Cardiac muscle cell (in vitro differentiated cells and primary cell): Measurements from ENCODE around the gene ARMC6. TPM values are rescaled to one million over a fixed set of nuclear protein-coding genes. Genes with fewer than 3 reads are reported as not detected.
"Not testable (repeated sequence)": the region's sequence is repeated elsewhere in the genome, so short reads cannot be mapped to it uniquely, and the experiment has no call there.

Experiments
- DNase-seq, 2 donors: peaks; one replicate each; pipeline versions ENCODE4 v3.0.0 to v3.0.0-alpha.2; 2010 to 2017; ENCODE audit warnings: low read depth in 1 of 2, low spot score in 1 of 2
- H3K27ac ChIP-seq: fragments of 200-600 bp; sonication (generic); 2 replicates; pipeline ENCODE4 v1.5.1; 2016
- H3K27me3 ChIP-seq: fragments of 200-600 bp; sonication (generic); 2 replicates; pipeline ENCODE4 v1.6.0; 2016; ENCODE audit warnings: control low read depth
- H3K36me3 ChIP-seq: fragments of 200-600 bp; sonication (generic); 2 replicates; pipeline ENCODE4 v1.5.1; 2016; ENCODE audit warnings: control low read depth
- H3K4me1 ChIP-seq: fragments of 200-600 bp; sonication (generic); 2 replicates; pipeline ENCODE4 v1.8.1; 2017; ENCODE audit warnings: low read depth, mild to moderate bottlenecking, mixed run types
- H3K4me3 ChIP-seq: fragments of 200-600 bp; sonication (generic); 2 replicates; pipeline ENCODE4 v1.5.1; 2016; ENCODE audit warnings: mild to moderate bottlenecking
- H3K9me3 ChIP-seq: fragments of 200-600 bp; sonication (generic); 2 replicates; pipeline ENCODE4 v1.5.1; 2017; ENCODE audit warnings: low read depth, mild to moderate bottlenecking, control low read depth
- polyA plus RNA-seq: library from polyadenylated mRNA; unstranded; fragments of >200 nt; fragmentation: Nextera tagmentation; extraction: Ambion mirVana; gene quantifications from 2 replicates; pipeline ENCODE4 v1.2.1, GENCODE V29; 2016
- total RNA-seq: library from RNA; depleted of rRNA; stranded (reverse); fragments of >200 nt; gene quantifications from 2 replicates; pipeline ENCODE4 v1.2.3, GENCODE V29; 2016
- TF ChIP-seq, protein P1 (sequence below): IDR thresholded peaks from 2 replicates; pipeline ENCODE4 v1.5.1; 2012; ENCODE audit warnings: low read depth, mild to moderate bottlenecking, low read length

Gene ARMC6
- total and polyA plus RNA-seq, 2 experiments from 2014 or later = 31.0 to 34.6 TPM

DNA sequence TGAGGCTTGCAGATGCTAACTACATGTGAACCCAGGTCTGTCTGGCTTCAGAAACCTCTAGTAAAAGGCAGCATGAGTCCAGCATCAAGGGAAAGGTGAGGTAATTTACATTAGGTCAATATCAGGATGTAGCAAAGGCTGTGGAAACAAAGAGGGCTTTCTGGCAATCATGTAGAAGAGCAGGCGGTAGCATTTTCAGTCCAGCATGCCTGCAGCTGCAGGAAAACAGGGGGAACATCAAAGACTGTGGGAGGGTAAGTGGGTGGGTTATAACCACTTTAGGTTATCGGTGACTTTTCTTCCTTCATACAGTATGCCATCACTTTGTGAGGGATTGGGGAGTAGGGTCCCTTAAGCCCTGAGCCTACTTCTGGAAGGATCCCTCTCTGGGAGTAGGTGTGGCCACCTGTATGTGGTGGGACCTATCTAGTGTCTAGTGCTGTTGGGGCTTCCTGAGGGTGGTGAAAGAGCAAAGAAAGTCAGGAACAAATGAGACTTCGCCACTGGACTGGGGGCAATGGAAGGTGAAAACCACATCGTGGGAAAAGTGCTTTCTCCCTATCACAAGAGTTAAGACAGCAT, 10.9 kb upstream of the ARMC6 start:
- H3K27ac ChIP-seq = peak overlapping the region; percentile 48
- DNase-seq = no peak

DNA sequence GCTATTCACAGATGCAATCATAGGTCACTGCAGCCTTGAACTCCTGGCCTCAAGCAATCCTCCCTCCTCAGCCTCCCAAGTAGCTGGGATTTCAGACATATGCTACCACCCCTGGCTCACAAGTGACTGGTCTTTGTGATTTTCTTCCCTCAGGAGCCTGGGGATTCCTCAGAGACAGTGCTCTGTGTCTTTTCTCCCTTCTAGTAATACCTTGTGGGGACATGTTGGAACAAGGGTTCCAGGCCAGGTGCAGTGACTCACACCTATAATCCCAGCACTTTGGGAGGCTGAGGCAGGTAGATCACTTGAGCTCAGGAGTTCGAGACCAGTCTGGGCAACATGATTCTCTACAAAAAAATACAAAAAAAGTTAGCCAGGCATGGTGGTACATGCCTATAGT, 10.0 kb upstream of the ARMC6 start:
- H3K4me3 ChIP-seq, DNase-seq, H3K9me3 ChIP-seq, H3K27me3 ChIP-seq, H3K4me1 ChIP-seq: not testable (repeated sequence)
- Histone ChIP-seq H3K27ac (peak overlapping the region; percentile 48), H3K36me3 (peaks cover 45% of the 10 kb centered on the region)

More for the DNA sequence above, 10.9 kb upstream of the ARMC6 start:
- peaks cover 41% of the 10 kb centered on the region for H3K36me3 ChIP-seq
- no peaks in the 10 kb centered on the region for H3K9me3 ChIP-seq
- TF ChIP-seq, protein P1, sequence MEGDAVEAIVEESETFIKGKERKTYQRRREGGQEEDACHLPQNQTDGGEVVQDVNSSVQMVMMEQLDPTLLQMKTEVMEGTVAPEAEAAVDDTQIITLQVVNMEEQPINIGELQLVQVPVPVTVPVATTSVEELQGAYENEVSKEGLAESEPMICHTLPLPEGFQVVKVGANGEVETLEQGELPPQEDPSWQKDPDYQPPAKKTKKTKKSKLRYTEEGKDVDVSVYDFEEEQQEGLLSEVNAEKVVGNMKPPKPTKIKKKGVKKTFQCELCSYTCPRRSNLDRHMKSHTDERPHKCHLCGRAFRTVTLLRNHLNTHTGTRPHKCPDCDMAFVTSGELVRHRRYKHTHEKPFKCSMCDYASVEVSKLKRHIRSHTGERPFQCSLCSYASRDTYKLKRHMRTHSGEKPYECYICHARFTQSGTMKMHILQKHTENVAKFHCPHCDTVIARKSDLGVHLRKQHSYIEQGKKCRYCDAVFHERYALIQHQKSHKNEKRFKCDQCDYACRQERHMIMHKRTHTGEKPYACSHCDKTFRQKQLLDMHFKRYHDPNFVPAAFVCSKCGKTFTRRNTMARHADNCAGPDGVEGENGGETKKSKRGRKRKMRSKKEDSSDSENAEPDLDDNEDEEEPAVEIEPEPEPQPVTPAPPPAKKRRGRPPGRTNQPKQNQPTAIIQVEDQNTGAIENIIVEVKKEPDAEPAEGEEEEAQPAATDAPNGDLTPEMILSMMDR = no peak
- no peaks in the 10 kb centered on the region for H3K27me3 ChIP-seq
- no peak overlapping the region for H3K4me3 ChIP-seq
- no peaks in the 10 kb centered on the region for H3K4me1 ChIP-seq

DNA sequence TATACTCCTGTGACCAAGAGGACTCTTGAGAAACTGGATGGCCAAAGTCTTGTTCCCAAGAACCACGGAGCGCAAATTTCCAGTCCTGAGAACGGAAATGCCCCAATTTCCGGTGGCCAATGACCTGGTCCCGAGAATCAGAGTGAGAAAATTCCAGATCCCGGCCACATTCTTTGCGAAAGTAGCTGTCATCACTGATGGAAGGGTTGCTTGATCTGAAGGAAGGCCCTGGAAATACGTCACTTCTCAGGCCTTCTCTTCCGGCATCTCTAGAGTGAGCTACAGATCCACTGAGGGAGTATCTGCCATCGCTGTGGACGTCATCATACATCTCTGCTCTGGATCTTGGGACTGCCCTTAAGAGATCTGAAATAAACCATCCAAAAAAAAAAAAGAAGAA, 7.5 kb upstream of the ARMC6 start:
- no peaks in the 10 kb centered on the region for H3K9me3 ChIP-seq
- no peak overlapping the region for H3K4me3 ChIP-seq
- H3K27ac ChIP-seq = no peak overlapping the region
- no peaks in the 10 kb centered on the region for H3K4me1 ChIP-seq
- H3K36me3 ChIP-seq = peaks cover 51% of the 10 kb centered on the region
- no peak for DNase-seq
- no peaks in the 10 kb centered on the region for H3K27me3 ChIP-seq
- TF ChIP-seq, protein P1 = no peak

DNA sequence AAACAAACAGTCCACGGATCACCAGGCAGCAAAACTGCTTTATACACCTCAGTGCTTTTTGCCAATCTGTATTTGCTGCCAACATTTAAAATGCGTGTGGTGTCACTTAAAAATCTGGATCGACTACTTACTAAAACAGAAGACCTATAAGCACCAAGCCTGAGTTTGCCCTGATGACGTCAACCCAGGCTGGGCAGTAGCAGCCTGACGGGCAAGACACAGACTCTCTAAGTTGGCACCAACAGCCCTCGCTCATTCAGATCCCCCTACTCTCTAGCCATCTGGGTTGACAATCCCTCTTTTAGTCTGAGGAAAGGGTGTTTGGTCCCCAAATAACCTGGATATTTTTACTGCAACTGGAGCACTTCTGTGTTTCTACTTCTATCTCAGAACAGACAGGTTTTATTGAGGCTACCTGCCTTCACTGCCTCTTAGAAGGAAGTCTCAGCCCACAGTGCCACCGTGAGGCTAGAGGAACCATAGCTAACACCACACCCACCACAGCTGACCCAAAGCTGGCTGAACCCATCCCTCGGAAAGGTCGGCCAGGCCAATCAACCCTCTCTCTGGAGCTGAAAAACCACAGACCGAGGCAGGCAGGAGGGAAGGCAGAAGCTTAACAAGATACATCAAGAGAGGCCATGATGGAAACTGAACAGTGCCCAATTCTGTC, 7.0 kb upstream of the ARMC6 start:
- no peak overlapping the region for H3K4me3 ChIP-seq
- peak in 1 of 2 donors; percentile 21 for DNase-seq
- H3K4me1 ChIP-seq = no peaks in the 10 kb centered on the region
- no peaks in the 10 kb centered on the region for H3K9me3 ChIP-seq
- TF ChIP-seq, protein P1 = no peak
- no peaks in the 10 kb centered on the region for H3K27me3 ChIP-seq
- H3K36me3 ChIP-seq = peaks cover 51% of the 10 kb centered on the region
- no peak overlapping the region for H3K27ac ChIP-seq

DNA sequence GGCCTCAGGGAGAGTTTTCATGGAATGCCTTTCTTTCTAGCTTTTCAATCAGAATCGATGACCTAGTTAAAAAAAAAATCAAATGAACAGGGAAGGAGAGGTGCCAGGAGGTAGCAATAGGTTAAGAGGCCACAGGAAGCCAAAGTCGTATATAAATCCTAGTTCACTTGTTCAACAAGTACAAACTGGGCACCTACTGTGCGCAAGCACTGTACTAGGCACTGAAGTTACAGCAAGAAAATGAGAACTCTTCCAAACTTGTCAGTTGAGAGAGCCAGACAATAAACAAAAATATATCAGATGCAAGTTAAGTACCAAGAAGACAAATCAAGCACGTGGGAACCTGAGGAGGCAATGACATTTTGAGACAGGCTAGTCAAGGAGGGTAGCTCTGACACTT, 6.2 kb upstream of the ARMC6 start:
- Histone ChIP-seq H3K4me3 (no peak overlapping the region), H3K9me3 (no peaks in the 10 kb centered on the region), H3K27ac (no peak overlapping the region), H3K27me3 (no peaks in the 10 kb centered on the region), H3K4me1 (peaks cover 3% of the 10 kb centered on the region), H3K36me3 (peaks cover 51% of the 10 kb centered on the region)
- no peak for DNase-seq
- TF ChIP-seq, protein P1 = no peak

DNA sequence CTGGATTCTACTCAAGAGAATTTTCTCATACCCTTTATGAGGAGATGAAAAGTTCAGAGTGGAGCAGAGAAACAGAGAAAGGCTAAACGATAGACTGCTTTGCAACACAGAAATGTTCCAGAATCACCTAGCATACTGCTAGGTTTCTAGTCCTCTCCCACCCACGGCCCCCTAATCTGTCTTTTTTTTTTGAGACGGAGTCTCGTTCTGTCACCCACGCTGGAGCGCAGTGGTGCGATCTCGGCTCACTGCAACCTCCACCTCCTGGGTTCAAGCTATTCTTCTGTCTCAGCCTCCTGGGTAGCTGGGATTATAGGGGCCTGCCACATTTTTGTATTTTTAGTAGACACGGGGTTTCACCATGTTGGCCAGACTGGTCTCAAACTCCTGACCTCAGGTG, 4.9 kb upstream of the ARMC6 start:
- Histone ChIP-seq H3K27ac (no peak overlapping the region), H3K4me1 (peaks cover 3% of the 10 kb centered on the region), H3K36me3 (peaks cover 45% of the 10 kb centered on the region), H3K9me3 (no peaks in the 10 kb centered on the region), H3K27me3 (no peaks in the 10 kb centered on the region), H3K4me3 (no peak overlapping the region)
- TF ChIP-seq, protein P1 = no peak
- no peak for DNase-seq
